ENCODE data around the gene ABCE1.

- TF ChIP-seq POLR2A (IDR thresholded peaks at IDR 0.05) (no peak), EP300 (IDR thresholded peaks at IDR 0.05) (no peak), POLR2AphosphoS5 (IDR thresholded peaks at IDR 0.05) (no peak)
- TF ChIP-seq, protein P1, sequence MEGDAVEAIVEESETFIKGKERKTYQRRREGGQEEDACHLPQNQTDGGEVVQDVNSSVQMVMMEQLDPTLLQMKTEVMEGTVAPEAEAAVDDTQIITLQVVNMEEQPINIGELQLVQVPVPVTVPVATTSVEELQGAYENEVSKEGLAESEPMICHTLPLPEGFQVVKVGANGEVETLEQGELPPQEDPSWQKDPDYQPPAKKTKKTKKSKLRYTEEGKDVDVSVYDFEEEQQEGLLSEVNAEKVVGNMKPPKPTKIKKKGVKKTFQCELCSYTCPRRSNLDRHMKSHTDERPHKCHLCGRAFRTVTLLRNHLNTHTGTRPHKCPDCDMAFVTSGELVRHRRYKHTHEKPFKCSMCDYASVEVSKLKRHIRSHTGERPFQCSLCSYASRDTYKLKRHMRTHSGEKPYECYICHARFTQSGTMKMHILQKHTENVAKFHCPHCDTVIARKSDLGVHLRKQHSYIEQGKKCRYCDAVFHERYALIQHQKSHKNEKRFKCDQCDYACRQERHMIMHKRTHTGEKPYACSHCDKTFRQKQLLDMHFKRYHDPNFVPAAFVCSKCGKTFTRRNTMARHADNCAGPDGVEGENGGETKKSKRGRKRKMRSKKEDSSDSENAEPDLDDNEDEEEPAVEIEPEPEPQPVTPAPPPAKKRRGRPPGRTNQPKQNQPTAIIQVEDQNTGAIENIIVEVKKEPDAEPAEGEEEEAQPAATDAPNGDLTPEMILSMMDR (IDR thresholded peaks at IDR 0.05): no peak
Observed at GRCh38 chr4:145075742-145076468, 22.2 kb upstream of the ABCE1 start.
